Measurements from ENCODE around the gene FMC1. TPM values are rescaled to one million over a fixed set of nuclear protein-coding genes. Genes with fewer than 3 reads are reported as not detected.
"Not testable (repeated sequence)": the region's sequence is repeated elsewhere in the genome, so short reads cannot be mapped to it uniquely, and the experiment has no call there.

The FMC1 gene
- total RNA-seq, 1 donor from 2014 or later: 2.2 TPM

GRCh38 chr7:139340037-139340807 is 915 bp upstream of the FMC1 start:
- DNase-seq (ENCODE audit: low read depth): peak; percentile 99

GRCh38 chr7:139340808-139341057 is 404 bp upstream of the FMC1 start:
- DNase-seq (ENCODE audit: low read depth): no peak

GRCh38 chr7:139341776-139342226 is 664 bp downstream of the FMC1 start:
- peak; percentile 80 for DNase-seq (ENCODE audit: low read depth)

GRCh38 chr7:139345042-139345441 is 3.9 kb downstream of the FMC1 start:
- DNase-seq (ENCODE audit: low read depth): no peak

- DNase-seq (ENCODE audit: low read depth): no peak
Measured at GRCh38 chr7:139351027-139351426, 9.9 kb downstream of the FMC1 start.

- no peak for DNase-seq (ENCODE audit: low read depth)
Measured at GRCh38 chr7:139354729-139355128, 13.6 kb downstream of the FMC1 start.

GRCh38 chr7:139355320-139355719 is 14.2 kb downstream of the FMC1 start:
- DNase-seq (ENCODE audit: low read depth): peak; percentile 78

- not testable (repeated sequence) for DNase-seq (ENCODE audit: low read depth)
Measured at GRCh38 chr7:139357729-139358506, 16.8 kb downstream of the FMC1 start.

- peak; percentile 59 for DNase-seq (ENCODE audit: low read depth)
Measured at GRCh38 chr7:139358541-139359365, 17.6 kb downstream of the FMC1 start.

- DNase-seq (ENCODE audit: low read depth): peak; percentile 93
Measured at GRCh38 chr7:139359366-139360209, 18.5 kb downstream of the FMC1 start, which contains the start of gene LUC7L2. Gene LUC7L2, plus strand, starts transcription at chr7:139359894. Its CDS starts 368 bp downstream, at chr7:139360262.

- peak; percentile 82 for DNase-seq (ENCODE audit: low read depth)
Measured at GRCh38 chr7:139360210-139360947, 19.2 kb downstream of the FMC1 start.

GRCh38 chr7:139360948-139361307 is 19.8 kb downstream of the FMC1 start:
- no peak for DNase-seq (ENCODE audit: low read depth)

GRCh38 chr7:139361523-139361922 is 20.4 kb downstream of the FMC1 start:
- no peak for DNase-seq (ENCODE audit: low read depth)

GRCh38 chr7:139362302-139362701 is 21.2 kb downstream of the FMC1 start:
- peak; percentile 40 for DNase-seq (ENCODE audit: low read depth)

- no peak for DNase-seq (ENCODE audit: low read depth)
Measured at GRCh38 chr7:139362981-139363380, 21.8 kb downstream of the FMC1 start.

- no peak for DNase-seq (ENCODE audit: low read depth)
Measured at GRCh38 chr7:139365336-139365735, 24.2 kb downstream of the FMC1 start.

- no peak for DNase-seq (ENCODE audit: low read depth)
Measured at GRCh38 chr7:139366400-139366799, 25.3 kb downstream of the FMC1 start.

GRCh38 chr7:139367438-139368155 is 26.5 kb downstream of the FMC1 start:
- no peak for DNase-seq (ENCODE audit: low read depth)

GRCh38 chr7:139370301-139370942 is 29.3 kb downstream of the FMC1 start:
- DNase-seq (ENCODE audit: low read depth): no peak

GRCh38 chr7:139370943-139371313 is 29.8 kb downstream of the FMC1 start:
- DNase-seq (ENCODE audit: low read depth): no peak
